ENCODE results near the gene MAP1LC3B.

MAP1LC3B gene

DNA sequence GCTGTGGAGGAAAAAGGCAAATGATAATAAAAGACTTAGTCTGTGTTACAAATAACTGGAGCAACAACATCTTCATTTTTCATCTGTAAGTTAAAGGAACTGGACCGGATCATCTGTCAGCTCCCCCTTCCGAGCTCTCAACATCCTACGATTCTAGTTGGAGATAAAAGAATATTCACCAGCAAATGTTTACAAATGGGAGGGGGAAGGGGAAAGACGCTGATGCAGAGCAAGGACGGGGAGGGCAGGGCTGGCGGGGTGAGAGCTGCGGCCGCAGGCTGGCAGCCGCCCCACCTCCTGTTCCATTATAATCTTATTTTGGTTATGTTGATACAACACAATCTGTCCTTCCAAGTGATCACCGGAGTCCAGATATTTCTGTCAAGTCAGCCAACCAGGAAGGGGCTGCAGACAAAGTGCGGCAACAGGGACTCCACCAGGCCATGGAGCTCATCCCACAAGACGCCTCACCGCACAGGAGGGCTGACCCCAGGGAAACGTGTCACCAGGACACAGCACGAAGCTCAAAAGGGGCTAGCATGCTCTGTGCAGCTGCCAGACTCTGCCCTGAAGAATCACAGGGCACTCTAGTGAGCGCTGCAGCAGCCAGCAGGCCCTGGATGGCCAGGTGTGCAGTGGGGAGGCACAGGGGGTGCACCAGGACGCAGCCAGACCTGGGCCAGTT is 28.2 kb upstream of the MAP1LC3B start:
- DNase-seq (ENCODE audit: low read depth, low spot score) = no peak
- H3K4me3 ChIP-seq (ENCODE audit: low read depth, low read length) = no peak overlapping the region
- ChIA-PET CTCF (interaction anchor here (0.7 to 1.0 kb wide), 2 partner anchors 16 to 23 kb away, joined by 3 read pairs; no protein-coding TSS in a partner anchor), POLR2A (no interaction called here)
- TF ChIP-seq, protein P1, sequence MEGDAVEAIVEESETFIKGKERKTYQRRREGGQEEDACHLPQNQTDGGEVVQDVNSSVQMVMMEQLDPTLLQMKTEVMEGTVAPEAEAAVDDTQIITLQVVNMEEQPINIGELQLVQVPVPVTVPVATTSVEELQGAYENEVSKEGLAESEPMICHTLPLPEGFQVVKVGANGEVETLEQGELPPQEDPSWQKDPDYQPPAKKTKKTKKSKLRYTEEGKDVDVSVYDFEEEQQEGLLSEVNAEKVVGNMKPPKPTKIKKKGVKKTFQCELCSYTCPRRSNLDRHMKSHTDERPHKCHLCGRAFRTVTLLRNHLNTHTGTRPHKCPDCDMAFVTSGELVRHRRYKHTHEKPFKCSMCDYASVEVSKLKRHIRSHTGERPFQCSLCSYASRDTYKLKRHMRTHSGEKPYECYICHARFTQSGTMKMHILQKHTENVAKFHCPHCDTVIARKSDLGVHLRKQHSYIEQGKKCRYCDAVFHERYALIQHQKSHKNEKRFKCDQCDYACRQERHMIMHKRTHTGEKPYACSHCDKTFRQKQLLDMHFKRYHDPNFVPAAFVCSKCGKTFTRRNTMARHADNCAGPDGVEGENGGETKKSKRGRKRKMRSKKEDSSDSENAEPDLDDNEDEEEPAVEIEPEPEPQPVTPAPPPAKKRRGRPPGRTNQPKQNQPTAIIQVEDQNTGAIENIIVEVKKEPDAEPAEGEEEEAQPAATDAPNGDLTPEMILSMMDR (IDR thresholded peaks at IDR 0.05; ENCODE audit: insufficient read depth, low read length, missing control alignments) = no peak

DNA sequence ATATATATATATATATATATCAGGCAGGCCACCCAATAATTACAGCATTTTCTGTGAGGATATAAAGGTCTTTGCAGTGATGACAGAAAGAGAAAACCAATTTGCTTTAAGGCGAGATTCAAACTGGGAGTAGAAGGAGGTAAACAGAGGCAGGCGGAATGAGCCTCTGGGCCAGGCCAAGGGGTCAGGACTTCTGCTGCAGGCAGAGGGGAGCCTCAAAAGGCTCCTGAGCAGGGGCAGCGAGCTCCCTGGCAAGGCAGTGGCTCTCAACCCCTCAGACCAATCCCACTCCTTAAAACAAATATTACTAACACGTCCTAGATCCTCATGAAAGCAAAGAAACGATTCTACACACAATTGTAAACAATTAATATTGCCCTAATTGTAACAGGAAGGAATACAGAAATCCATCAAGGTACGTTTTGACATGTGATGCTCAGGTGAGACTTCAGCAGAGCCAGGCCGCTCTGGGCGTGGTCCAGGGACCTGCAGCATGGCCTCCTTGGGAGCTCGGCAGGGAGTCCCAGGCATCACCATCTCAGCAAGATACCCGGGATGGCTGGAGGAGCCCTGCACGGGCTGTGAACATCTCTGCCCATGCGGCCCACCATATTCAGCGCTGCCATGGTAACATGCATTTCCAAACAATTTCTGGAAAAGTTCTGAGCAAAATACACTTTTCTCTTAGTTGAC is 27.0 kb upstream of the MAP1LC3B start:
- H3K4me3 ChIP-seq (ENCODE audit: low read depth, low read length) = no peak overlapping the region
- no peak for DNase-seq (ENCODE audit: low read depth, low spot score)
- ChIA-PET CTCF (no interaction called here), POLR2A (no interaction called here)
- TF ChIP-seq, protein P1 (IDR thresholded peaks at IDR 0.05; ENCODE audit: insufficient read depth, low read length, missing control alignments) = no peak

DNA sequence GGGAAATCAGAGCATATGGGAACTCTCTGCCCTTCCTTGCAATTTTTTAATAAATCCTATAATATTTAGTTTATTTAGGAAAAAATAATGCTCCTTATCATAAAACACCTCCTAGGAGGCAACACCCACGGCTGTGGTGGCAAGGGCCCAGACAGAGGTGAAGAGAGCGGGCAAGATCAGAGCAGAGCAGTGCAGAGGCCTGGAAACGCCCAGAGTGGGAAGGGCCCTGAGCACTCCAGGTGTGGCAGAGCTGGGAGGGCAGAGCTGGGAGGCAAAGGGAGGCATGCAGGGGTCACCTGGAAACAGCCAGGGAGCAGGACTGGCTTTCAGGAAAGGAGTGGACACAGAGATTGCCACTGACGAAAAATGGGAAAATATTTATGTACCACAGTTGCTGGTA is 25.8 kb upstream of the MAP1LC3B start:
- ChIA-PET CTCF (no interaction called here), POLR2A (no interaction called here)
- DNase-seq (ENCODE audit: low read depth, low spot score) = no peak
- TF ChIP-seq, protein P1 (IDR thresholded peaks at IDR 0.05; ENCODE audit: insufficient read depth, low read length, missing control alignments) = no peak
- no peak overlapping the region for H3K4me3 ChIP-seq (ENCODE audit: low read depth, low read length)

DNA sequence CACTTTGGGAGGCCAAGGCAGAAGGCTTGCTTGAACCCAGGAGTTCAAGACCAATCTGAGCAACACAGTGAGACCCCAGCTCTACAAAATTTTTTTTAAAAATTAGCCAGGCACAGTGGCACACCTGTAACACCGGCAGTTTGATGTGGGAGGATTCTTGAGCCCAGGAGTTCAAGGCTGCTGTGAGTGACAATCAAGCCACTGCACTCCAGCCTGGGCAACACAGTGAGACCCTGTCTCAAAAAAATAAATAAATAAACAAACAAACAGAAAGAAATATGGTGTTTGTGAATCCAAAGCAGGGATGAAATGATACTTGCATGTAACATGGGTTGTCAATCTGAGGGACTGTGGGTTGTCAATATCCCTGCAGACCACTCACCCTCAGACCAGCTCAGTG is 25.2 kb upstream of the MAP1LC3B start:
- ChIA-PET POLR2A (no interaction called here), CTCF (no interaction called here)
- no peak for DNase-seq (ENCODE audit: low read depth, low spot score)
- TF ChIP-seq, protein P1 (IDR thresholded peaks at IDR 0.05; ENCODE audit: insufficient read depth, low read length, missing control alignments) = no peak
- H3K4me3 ChIP-seq (ENCODE audit: low read depth, low read length) = no peak overlapping the region

DNA sequence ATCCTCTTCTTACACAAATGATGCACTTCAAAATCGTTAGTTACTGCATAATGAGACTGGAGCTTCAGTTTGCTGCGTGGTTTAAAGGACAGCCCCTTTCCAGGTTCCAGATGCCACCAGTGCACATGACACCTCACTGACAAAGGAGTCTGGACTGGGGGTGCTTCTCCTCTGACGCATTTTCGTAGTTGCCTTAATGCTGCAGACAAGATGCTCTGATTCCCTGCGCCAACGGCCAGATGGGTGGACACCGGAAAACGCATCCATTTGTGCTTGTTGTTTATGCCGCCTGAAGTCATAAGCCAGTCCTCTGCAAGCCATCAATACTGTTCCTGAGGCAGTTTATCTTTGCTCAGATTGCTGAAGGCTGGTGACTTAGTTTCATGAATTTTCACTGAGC is 24.6 kb upstream of the MAP1LC3B start:
- ChIA-PET CTCF (no interaction called here), POLR2A (no interaction called here)
- TF ChIP-seq, protein P1 (IDR thresholded peaks at IDR 0.05; ENCODE audit: insufficient read depth, low read length, missing control alignments) = no peak
- no peak for DNase-seq (ENCODE audit: low read depth, low spot score)
- H3K4me3 ChIP-seq (ENCODE audit: low read depth, low read length) = no peak overlapping the region

DNA sequence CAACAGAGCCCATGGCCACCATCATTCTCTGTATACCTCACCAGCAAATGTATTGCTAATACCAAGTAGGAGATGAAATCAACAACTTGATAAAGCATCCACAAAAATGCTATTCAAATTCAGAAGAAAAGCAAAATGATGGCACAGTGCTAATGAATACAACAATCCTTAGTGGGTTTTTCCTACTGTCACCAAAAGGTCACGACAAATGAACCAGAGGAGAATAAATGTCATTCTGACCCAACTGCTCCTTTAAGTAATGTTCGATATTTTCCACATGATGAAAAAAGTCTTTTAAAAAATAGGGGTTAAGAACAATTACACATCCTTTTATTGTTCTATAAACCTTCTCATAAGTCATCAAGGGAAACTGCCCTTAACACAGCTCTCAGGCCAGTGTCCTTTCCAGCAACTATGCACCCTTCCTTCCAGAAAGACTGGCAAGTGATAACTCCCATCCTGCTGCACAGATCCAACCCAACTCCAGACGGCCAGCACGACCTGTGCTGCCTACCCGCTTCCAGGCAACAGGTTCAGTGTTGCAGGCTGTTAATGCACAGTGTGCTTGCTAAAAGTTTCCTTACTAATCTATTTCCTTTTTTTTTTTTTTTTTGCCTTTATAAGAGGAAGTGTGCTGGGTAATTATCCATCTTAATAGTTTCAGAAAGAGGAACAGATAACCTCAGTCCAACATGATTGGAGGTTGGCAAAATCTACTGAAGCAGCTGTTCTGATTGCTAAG is 23.9 kb upstream of the MAP1LC3B start:
- no peak overlapping the region for H3K4me3 ChIP-seq (ENCODE audit: low read depth, low read length)
- no peak for DNase-seq (ENCODE audit: low read depth, low spot score)
- TF ChIP-seq, protein P1 (IDR thresholded peaks at IDR 0.05; ENCODE audit: insufficient read depth, low read length, missing control alignments) = no peak
- ChIA-PET POLR2A (no interaction called here), CTCF (no interaction called here)

Measured in AG04449 (cell line).